Kidney tubule cell (primary cell): ENCODE measurements around the gene CSF3.

ENCODE experiments used
- DNase-seq: peaks from one replicate; pipeline ENCODE4 v3.0.0-alpha.2; 2018; ENCODE audit warnings: low spot score

Gene CSF3, protein sequence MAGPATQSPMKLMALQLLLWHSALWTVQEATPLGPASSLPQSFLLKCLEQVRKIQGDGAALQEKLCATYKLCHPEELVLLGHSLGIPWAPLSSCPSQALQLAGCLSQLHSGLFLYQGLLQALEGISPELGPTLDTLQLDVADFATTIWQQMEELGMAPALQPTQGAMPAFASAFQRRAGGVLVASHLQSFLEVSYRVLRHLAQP

DNA sequence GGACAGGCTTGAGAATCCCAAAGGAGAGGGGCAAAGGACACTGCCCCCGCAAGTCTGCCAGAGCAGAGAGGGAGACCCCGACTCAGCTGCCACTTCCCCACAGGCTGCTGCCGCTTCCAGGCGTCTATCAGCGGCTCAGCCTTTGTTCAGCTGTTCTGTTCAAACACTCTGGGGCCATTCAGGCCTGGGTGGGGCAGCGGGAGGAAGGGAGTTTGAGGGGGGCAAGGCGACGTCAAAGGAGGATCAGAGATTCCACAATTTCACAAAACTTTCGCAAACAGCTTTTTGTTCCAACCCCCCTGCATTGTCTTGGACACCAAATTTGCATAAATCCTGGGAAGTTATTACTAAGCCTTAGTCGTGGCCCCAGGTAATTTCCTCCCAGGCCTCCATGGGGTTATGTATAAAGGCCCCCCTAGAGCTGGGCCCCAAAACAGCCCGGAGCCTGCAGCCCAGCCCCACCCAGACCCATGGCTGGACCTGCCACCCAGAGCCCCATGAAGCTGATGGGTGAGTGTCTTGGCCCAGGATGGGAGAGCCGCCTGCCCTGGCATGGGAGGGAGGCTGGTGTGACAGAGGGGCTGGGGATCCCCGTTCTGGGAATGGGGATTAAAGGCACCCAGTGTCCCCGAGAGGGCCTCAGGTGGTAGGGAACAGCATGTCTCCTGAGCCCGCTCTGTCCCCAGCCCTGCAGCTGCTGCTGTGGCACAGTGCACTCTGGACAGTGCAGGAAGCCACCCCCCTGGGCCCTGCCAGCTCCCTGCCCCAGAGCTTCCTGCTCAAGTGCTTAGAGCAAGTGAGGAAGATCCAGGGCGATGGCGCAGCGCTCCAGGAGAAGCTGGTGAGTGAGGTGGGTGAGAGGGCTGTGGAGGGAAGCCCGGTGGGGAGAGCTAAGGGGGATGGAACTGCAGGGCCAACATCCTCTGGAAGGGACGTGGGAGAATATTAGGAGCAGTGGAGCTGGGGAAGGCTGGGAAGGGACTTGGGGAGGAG, at the start of gene CSF3:
Gene CSF3, plus strand, starts transcription at position 436 of the 993 bp plus-strand sequence. Its CDS starts 35 bp downstream, at position 471.
- DNase-seq = no peak

DNA sequence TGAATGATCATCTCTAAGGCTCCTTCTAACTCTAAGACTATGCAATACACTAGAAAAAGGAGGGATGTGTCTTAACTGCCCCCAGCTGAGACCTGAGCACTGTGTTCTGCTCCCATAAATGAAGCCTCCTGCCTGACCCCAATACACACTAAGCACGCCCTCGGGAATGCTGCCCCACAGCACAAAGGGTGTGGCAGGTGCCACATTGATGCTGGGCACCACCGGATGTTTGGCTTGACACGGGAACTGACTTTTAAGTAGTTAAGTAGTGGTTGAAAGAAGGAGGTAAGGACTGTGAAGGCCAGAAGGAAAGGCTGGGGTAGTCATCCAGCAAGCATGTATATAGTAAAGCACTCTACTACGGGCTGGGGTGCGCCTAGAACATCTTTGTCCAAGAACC, 48.5 kb upstream of the CSF3 start:
- DNase-seq = no peak

DNA sequence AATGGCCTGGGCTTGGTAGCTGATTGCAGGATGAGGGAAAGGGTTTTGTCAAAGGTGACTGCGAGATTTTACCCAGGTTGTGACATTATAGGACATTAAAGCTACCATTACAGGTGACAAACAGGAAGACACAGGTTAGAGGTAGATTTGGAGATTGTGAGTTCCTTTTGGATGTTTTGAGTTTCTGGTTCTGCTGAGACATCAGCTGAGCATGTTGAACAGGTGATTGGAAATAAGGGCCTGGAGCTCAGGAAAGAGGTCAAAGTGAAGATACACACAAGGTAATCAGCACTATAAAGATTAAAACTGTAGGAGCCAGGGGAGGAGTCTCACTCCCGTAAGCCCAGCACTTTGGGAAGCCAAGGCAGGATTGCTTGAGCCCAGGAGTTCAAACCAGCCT, 46.5 kb upstream of the CSF3 start:
- DNase-seq = no peak

DNA sequence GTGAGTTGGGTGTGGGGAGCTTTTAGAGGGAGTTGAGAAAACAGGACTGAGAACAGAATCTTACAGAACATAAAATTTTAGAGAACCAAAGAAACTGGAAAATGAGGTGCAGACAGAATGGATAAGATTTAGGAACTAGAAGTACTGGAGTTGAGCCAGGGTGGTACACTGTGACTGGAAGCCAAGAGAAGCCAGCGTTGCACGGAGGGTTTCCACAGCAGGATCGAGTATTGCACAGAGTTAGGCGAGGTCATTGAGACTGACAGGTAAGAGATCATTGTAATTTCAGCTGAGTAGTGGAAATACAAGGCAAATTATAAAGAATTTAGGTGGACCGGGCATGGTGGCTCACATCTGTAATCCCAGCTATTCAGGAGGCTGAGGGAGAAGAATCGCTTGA, 45.9 kb upstream of the CSF3 start:
- no peak for DNase-seq

DNA sequence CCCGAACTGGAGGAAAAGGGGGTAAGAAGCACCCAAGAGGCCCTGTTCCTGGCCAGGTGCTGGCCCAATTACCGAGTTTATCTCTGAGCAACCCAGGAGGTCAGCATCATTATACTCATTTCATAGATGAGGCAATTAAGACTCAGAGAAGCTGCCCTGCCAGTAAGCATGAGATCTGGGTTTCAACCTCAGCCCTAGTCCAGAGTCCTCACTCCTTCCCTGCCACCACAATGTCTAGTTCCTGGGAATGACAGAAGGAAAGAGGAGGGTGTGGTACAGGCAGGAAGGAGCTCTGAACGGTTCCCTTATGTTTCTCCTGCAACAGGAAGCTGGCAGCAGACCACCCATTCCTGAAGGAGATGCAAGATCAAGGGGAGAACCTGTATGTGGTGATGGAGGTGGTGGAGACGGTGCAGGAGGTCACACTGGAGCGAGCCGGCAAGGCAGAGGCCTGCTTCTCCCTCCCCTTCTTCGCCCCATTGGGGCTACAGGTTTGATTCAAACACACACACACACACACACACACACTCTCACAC, 45.0 kb upstream of the CSF3 start:
- DNase-seq = no peak

DNA sequence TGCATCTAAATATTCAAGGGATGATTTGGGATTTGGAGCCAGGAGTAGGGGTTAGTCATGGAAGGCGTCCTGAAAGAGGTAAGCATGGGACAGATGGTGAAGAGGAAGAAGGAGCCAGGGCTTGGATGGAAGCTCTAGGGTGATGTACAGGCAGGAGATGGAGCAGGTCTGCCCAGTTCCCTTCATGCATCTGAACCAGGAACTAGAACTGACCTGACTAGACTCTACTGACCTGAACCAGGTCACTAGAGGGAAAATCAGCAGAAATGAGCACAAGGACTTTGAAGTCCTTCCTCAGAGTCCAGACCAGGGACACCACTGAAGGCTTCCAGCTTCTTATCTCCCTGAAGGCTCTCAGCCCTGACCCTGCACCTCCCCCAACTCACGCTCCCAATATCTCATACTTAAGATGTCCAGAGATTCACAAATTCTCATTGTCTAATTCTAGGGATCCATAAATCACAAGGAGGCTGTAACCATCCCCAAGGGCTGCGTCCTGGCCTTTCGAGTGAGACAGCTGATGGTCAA, 44.1 kb upstream of the CSF3 start:
- no peak for DNase-seq

DNA sequence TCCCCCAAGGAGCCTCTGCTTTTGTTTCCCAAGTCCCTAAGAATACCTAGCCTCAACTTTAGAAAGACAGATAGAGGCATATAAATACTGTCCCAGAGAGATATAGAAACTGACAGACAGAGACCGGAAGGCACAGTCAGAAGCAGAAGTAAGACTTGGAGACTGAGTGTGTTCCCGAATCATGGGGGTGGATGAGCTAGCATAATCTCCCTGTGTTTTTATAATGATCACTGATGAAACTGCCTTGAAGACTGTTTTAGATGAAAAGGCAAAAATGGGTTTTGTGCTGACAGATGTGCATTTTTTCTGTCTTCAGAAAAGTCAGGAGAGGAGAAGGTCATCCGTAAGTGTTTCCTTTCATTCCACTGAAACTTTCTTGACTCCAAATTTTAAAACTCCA, 43.0 kb upstream of the CSF3 start:
- DNase-seq = no peak

DNA sequence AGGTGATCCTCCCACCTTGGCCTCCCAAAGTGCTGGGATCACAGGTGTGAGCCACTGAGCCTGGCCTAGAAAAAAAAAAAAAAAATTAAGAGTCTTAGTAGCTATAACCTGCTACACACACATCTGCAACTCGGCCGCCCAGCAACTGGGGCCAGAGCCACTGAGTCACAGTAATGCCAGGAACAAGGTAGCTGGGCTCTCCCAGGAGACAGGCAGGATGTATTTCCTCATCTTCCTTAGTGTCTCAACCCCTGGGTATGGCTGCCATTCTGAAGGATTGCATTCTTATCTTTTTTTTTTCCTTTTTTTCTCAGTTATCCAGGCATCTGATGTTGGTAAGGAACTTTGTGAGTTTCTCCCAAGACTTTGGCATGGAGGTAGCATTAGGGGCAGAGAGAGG, 41.7 kb upstream of the CSF3 start:
- DNase-seq = peak; percentile 60

DNA sequence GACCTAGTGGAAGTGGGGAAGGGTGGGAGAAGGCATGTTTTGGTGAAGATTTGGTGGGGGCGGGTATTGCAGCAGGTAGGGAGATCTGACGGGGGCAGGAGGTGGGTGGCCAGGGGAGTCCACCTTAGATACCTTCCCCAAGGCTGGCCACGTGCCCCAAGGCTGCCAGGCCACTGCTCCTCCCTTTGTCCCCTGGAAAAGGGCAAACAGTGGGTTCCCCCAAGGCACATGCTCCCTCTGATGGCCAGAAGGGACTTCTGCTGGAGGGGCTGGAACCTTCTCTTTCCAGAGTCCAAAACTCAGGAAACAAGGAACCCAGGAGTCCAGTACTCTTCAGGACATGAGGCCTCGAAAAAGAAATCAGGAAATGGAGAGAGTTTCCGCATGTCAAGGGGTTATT, 40.8 kb upstream of the CSF3 start:
- DNase-seq = no peak

DNA sequence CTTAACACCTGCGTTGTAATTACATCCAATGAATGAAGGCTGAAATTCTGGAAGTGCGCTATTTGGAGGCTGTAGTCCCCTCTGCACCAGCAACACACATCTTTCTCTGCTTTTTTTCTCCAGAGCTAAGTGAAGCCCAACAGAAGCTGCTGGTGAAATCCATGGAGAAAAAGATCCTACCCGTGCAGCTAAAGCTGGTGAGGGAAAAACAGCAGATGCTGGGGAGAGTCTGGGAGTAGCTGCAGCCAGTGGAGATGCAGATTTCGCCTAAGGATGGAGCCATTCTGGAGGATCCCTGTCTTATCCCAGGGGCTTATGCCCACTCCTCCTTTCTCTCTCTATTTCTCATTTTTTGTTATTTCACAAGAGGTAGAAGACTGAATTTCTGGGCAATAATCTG, 39.4 kb upstream of the CSF3 start:
- DNase-seq = no peak

DNA sequence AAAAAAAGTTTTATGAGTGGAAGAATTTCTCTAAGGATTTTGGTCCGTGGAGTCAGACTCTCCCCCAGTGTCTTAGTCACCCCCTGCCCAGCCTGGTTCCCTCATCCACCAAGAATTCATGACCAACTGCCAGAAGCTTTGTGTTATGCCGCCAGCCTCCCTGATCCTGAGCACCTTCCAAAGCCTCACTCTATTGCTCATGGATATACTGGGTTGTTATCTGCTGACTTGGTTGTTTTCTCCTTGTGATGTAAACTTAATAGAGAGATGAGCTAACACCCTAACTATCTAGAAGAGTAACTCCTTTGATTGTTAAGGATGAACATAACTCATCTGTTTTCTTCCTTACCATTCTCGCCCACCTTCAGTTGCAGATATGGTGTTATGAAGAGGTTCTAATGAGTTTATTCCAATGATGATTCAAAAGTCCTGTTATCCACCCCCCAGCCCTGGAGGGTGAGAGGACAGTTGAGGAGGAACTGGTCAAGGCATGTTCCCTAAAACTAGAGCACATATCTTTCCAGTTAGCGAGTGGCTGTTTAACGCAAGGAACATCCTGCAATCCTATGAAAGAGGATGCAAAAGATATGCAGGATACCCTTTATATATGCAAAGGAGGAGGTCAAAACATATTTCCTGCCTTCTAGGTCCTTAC, 36.1 kb upstream of the CSF3 start:
- DNase-seq = peak; percentile 95

DNA sequence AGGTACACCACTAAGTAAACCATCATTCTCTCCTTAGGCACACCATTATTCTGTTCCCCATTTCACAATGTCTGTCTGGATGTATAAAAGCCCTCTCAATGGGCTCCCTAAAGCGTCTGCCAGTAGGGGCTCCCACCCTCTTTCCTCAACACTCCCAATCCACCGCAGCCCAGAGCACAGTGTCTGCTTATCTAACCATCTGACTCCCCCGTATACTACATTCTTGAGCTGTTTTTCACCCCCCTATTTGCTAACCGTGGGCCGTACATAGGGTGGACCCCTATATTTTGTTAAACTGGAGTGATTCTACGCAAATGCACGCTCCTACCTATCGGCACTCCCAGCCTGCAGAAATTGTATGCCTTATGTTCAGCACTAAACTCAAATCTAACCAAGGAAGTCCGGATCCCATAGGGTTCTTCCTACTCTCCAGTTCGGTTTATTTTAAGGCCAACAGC, 35.3 kb upstream of the CSF3 start:
- no peak for DNase-seq

DNA sequence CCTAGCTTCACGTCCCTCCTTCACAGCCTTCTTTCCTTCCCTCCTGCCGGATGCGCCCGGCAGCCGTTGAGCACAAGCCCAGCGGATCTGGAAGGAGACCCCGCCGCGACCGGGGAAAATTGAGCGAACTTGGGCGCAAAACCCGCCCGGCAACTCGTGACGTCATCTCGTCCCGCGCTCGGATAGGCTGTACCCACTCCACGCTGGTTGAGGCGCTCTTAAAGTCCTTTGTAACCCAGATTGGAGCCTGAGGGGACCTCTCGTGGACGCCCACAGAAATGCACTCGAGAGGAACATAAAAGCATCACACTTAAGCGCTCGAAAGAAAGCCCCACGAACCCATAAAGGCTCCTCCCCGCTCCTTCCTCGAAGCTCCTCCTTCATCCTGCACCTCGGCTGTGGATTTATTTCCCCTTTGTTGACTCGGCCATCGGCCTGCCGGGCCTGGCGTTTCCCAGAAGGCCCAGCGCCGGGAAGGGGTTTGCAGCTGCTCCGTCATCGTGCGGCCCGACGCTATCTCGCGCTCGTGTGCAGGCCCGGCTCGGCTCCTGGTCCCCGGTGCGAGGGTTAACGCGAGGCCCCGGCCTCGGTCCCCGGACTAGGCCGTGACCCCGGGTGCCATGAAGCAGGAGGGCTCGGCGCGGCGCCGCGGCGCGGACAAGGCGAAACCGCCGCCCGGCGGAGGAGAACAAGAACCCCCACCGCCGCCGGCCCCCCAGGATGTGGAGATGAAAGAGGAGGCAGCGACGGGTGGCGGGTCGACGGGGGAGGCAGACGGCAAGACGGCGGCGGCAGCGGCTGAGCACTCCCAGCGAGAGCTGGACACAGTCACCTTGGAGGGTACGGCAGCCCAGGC, 34.7 kb upstream of the CSF3 start, which contains the start of gene PSMD3:
Gene PSMD3, plus strand, starts transcription at position 457 of the 856 bp plus-strand sequence. Its CDS starts 164 bp downstream, at position 621.
- peak; percentile 100 for DNase-seq

DNA sequence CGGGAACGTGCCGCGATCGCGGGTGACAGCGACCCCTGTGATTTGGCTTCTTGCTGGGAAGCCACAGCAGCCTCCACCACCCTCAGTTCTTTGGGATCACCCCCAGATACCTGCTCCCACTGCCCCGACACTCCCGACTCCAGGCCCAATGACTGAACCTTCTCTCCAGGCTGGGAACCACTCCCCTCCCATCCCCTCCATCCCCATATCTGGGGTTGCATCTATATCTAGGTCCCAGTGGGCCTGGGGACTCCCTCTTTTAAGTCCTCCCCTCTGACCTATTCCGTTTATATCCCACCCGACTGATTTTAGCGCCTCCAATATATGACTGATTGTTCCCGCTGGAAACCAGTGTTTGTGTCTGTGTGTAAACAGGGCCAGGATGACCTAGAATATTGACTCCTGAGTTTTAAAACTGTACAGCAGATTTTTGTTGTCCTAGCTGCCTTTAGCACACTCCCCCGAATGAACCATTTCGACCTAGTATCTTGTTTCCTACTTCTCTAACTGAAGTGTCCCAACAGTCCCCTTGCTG, 34.0 kb upstream of the CSF3 start:
- no peak for DNase-seq

DNA sequence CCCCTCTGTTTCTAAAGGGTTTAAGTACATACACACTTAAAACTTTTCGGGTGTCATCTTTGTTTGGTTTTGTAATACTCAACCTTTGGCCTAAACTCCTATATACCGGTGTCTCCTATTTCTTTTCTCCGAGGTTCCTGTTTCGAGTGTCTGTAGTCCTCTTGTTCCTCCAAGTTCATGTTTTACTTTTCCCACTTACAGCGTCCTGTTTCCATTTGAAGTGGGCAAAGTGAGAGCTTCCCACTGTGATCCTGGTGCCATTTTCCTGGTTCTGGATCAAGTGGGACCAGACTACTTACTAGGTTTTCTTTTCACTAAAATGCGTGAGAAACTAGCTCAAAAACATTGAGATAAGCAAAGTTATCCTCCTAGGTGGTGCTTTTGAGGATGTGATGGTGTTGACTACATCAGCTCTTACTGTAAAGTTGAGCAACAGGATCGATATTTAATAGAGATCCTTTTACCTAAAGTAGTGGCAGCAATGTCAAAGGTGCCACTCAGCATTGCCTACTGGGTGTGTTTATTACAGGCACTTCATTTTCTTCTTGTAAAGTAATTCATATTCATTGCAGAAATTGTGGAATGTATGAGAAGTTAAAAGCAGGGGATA, 33.4 kb upstream of the CSF3 start:
- DNase-seq = no peak

DNA sequence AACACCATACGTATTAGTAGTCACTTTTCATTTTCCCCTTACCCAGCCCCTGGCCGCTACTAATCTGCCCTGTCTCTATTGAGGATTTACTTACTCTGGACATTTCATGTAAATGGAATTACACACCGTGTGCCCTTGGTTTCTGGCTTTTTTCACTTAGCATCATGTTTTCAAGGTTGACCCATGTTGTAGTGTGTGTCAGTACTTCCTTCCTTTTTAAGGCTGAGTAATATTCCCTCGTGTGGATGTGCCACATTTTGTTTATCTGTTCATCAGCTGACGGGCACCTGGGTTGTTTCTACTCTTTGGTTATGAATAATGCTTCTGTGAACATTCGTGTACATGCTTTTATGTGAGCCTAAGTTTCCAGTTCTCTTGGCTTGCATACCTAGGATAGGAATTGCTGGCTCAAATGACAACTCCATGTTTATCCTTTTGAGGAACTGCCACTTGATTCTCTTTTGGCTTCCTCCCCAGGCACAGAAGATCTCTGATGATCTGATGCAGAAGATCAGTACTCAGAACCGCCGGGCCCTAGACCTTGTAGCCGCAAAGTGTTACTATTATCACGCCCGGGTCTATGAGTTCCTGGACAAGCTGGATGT, 26.9 kb upstream of the CSF3 start:
- no peak for DNase-seq

DNA sequence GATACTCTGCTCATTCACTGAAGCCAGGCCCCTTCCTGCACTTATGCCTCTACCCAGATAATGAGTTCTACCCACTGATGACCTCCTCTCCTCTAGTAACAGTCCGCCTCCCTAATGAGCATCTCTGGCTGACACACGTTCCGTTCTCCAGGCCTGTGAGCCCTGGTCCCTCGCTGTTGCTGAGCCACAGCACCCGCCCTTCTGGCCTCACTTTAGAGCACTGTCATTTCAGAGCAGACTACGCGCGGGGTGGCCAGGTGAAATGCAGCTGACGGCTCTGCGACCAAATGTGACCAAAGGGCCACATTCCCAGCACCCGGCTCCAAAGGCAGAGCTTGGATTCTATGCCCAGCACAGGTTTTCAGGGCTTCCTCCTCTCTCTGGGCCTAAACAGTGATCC, 20.8 kb upstream of the CSF3 start:
- DNase-seq = no peak

DNA sequence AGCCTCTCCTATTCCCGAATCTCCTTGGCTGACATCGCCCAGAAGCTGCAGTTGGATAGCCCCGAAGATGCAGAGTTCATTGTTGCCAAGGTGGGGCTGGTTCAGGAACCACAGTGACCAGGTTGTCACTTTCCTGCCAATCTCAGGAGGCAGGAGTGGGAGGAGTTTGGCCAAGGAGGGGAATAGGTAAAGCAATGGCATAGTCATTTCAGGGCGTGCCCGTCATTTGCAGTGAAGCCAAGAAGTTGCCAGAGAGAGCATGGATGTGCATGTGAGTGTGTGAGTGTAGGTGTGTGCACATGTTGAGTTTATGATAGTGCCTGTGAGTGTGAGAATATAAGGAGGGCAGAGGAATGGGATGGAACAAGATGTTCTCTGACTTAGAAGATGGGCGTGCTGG, 19.8 kb upstream of the CSF3 start:
- no peak for DNase-seq

DNA sequence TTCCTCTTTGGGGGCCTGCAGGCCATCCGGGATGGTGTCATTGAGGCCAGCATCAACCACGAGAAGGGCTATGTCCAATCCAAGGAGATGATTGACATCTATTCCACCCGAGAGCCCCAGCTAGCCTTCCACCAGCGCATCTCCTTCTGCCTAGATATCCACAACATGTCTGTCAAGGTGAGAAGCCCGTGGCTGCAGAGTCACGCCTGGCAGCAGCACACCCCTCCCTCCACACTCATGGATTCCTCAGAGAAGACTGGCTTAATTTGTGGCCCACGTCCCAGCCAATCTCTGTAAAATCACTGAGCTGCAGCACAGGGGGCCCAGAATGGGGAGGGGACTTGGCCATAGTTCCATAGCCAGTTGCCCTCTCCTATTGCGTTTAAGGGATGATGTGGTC, 19.1 kb upstream of the CSF3 start:
- no peak for DNase-seq

DNA sequence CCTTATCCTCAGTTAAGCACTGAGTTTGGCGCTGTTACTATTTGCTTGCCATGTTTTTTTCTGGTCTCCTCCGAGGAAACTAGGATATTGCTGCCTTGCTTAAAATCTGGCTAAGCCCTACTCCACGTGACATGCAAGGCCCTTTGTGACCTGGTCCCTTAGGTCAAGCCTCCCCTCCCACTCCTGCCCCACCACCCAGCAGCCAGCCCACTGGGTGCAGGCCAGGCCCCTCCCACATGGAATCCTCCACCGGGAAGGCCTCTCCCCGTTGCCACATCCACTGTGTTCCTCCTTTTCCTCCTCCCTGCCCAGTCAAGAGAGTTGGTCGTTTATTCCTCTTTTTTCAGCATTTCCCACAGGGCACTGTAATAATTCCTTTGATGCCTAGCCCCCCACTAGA, 18.4 kb upstream of the CSF3 start:
- no peak for DNase-seq
